CD14-positive monocyte (primary cell): ENCODE results near the gene TIFAB. TPM values are rescaled to one million over a fixed set of nuclear protein-coding genes. Genes with fewer than 3 reads are reported as not detected.

Experiments
- DNase-seq, 3 donors: peaks; one replicate each; pipeline ENCODE4 v3.0.0-alpha.2; 2011 to 2022
- H2AFZ ChIP-seq: 2 replicates; pipeline ENCODE4 v1.6.0; 2012; ENCODE audit warnings: mild to moderate bottlenecking, low read depth, low read length, inconsistent platforms; ENCODE audit not compliant: insufficient read depth, poor library complexity, severe bottlenecking
- H3K27ac ChIP-seq, 2 donors: 1 replicate in 1 of 2; 2 replicates in 1 of 2; pipeline ENCODE4 v1.5.1; 2012 to 2013; ENCODE audit warnings: low read length in 2 of 2, control low read depth in 1 of 2, inconsistent platforms in 1 of 2, low read depth in 1 of 2, mild to moderate bottlenecking in 1 of 2
- H3K27me3 ChIP-seq, 2 donors: one replicate each; pipeline versions ENCODE4 v1.6.0 to v1.6.1; 2011 to 2013; ENCODE audit warnings: low read length in 2 of 2; ENCODE audit not compliant: control insufficient read depth in 2 of 2, insufficient read depth in 2 of 2
- H3K36me3 ChIP-seq, 2 donors: replicated peaks in 1 of 2; 1 replicate in 1 of 2; 2 replicates in 1 of 2; pipeline versions ENCODE4 v1.5.1 to v1.6.1; 2012 to 2013; ENCODE audit warnings: low read length in 2 of 2, control low read depth in 1 of 2, inconsistent platforms in 1 of 2, mild to moderate bottlenecking in 1 of 2; ENCODE audit not compliant: insufficient read depth in 2 of 2, control insufficient read depth in 1 of 2
- H3K4me1 ChIP-seq, 2 donors: 1 replicate in 1 of 2; 2 replicates in 1 of 2; pipeline versions ENCODE4 v1.5.1 to v1.6.1; 2012 to 2013; ENCODE audit warnings: low read length in 2 of 2, control low read depth in 1 of 2, inconsistent platforms in 1 of 2, mild to moderate bottlenecking in 1 of 2, moderate library complexity in 1 of 2; ENCODE audit not compliant: insufficient read depth in 2 of 2, control insufficient read depth in 1 of 2
- H3K4me2 ChIP-seq: replicated peaks from 2 replicates; pipeline ENCODE3; 2012; ENCODE audit warnings: low read length, moderate library complexity, mild to moderate bottlenecking; ENCODE audit not compliant: poor library complexity, severe bottlenecking; ENCODE audit errors: extremely low read depth
- H3K4me3 ChIP-seq, 3 experiments: fragments of 200-600 bp in 1 of 3; sonication (generic) in 1 of 3; replicated peaks in 1 of 3; 1 replicate in 2 of 3; 2 replicates in 1 of 3; pipeline ENCODE4 v1.5.1; 2011 to 2013; ENCODE audit warnings: low read length in 3 of 3, mild to moderate bottlenecking in 3 of 3, control low read depth in 2 of 3, low read depth in 2 of 3, inconsistent platforms in 1 of 3, moderate library complexity in 1 of 3
- H3K79me2 ChIP-seq: 2 replicates; pipeline ENCODE4 v1.6.0; 2012; ENCODE audit warnings: mild to moderate bottlenecking, control low read depth, inconsistent platforms, low read length, moderate library complexity; ENCODE audit not compliant: insufficient read depth
- H3K9ac ChIP-seq: 2 replicates; pipeline ENCODE4 v1.6.0; 2017; ENCODE audit warnings: low read length, mild to moderate bottlenecking; ENCODE audit not compliant: insufficient read depth, poor library complexity, severe bottlenecking
- H3K9me3 ChIP-seq, 2 donors: replicated peaks in 1 of 2; 1 replicate in 1 of 2; 2 replicates in 1 of 2; pipeline versions ENCODE4 v1.5.1 to v1.6.1; 2012 to 2013; ENCODE audit warnings: low read length in 2 of 2, control low read depth in 1 of 2; ENCODE audit not compliant: control insufficient read depth in 1 of 2, insufficient read depth in 1 of 2
- H4K20me1 ChIP-seq: 2 replicates; pipeline ENCODE4 v1.6.0; 2012; ENCODE audit warnings: mild to moderate bottlenecking, low read length, control low read depth, moderate library complexity; ENCODE audit not compliant: insufficient read depth
- H3K27ac Mint-ChIP-seq, 7 donors: one replicate each; pipeline ENCODE4 v1.8.0; 2020; ENCODE audit warnings: mild to moderate bottlenecking in 7 of 7, mixed read lengths in 7 of 7, moderate library complexity in 6 of 7, inconsistent platforms in 2 of 7
- H3K27me3 Mint-ChIP-seq, 3 donors: one replicate each; pipeline ENCODE4 v1.8.0; 2021 to 2022; ENCODE audit warnings: low read depth in 3 of 3, mild to moderate bottlenecking in 3 of 3, mixed read lengths in 3 of 3, moderate library complexity in 3 of 3, inconsistent platforms in 1 of 3
- H3K36me3 Mint-ChIP-seq, 2 donors: one replicate each; pipeline ENCODE4 v1.8.0; 2020; ENCODE audit warnings: mixed read lengths in 2 of 2, inconsistent platforms in 1 of 2, mild to moderate bottlenecking in 1 of 2
- H3K4me1 Mint-ChIP-seq: one replicate; pipeline ENCODE4 v1.8.0; 2020; ENCODE audit warnings: mild to moderate bottlenecking, mixed read lengths
- H3K4me3 Mint-ChIP-seq, 2 donors: one replicate each; pipeline ENCODE4 v1.8.0; 2020; ENCODE audit warnings: mild to moderate bottlenecking in 2 of 2, mixed read lengths in 2 of 2, moderate library complexity in 1 of 2
- H3K9me3 Mint-ChIP-seq, 7 donors: one replicate each; pipeline ENCODE4 v1.8.0; 2020 to 2022; ENCODE audit warnings: mixed read lengths in 7 of 7, mild to moderate bottlenecking in 6 of 7, moderate library complexity in 6 of 7, inconsistent platforms in 2 of 7
- WGBS: methylation state at CpG from one replicate; pipeline ENCODE4 v1.1.5; 2013; ENCODE audit warnings: missing lambda C conversion rate; ENCODE audit not compliant: insufficient coverage; 5-methylcytosine and 5-hydroxymethylcytosine counted together
- intact Hi-C, 2 donors: fragments of 100-400 bp; cut with micrococcal nuclease; formaldehyde crosslinking; loops; one replicate each; pipeline versions ENCODE4 v1.15.0 to v1.15.1; 2023
- polyA plus RNA-seq, 3 donors: library from polyadenylated mRNA; depleted of rRNA in 1 of 3; unstranded in 2 of 3; stranded (reverse) in 1 of 3; fragments of 300-500 nt in 2 of 3; fragments of >200 nt in 1 of 3; fragmentation: Illumina TruSeq in 2 of 3; gene quantifications; 1 replicate in 2 of 3; 2 replicates in 1 of 3; pipeline ENCODE4 v1.2.3, GENCODE V29; 2012 to 2021
- TF ChIP-seq, protein P1 (sequence below): fragments of 200-600 bp; IDR thresholded peaks from one replicate; pipeline ENCODE4 v1.8.0; 2022; ENCODE audit warnings: antibody characterized with exemption, mild to moderate bottlenecking

TIFAB gene
- polyA plus RNA-seq, 3 donors, result 0.29 to 0.71 (median 0.50) TPM

DNA sequence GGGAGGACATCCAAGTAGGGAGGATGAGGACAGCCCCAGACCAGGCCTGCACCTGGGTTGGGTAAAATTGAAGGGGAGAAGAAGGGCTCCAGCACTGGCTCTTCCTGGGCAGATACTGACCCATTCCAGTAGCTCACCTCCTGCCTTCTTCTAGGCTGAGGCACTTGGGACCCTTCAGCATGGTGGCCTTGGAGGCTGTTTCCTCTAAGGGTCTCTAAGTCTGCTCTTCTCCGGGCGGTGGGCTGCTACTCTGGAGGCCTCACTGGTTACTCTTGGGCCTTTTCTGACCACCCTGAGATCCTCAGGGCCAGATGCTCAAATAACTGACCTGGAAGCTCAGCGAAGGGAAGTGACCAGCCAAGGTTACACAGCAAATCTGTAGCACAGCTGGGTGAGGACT is 2.8 kb upstream of the TIFAB start:
- Histone ChIP-seq H3K79me2 (peaks cover 28% of the 10 kb centered on the region), H3K9ac (no peak overlapping the region), H3K36me3 (no peaks in the 10 kb centered on the region), H3K4me3 (no peak overlapping the region), H3K27me3 (no peaks in the 10 kb centered on the region), H3K9me3 (no peaks in the 10 kb centered on the region), H3K27ac (peak overlapping the region; percentile 76 to 83), H4K20me1 (no peaks in the 10 kb centered on the region), H3K4me1 (peaks cover 64 to 65% of the 10 kb centered on the region in 2 donors), H2AFZ (no peak overlapping the region), H3K4me2 (no peak overlapping the region)
- no peak for DNase-seq
- Mint-ChIP-seq H3K36me3 (peaks cover 0 to 4% of the 10 kb centered on the region in 2 donors), H3K27ac (peak overlapping the region; percentile 89 to 95 (median 92)), H3K9me3 (no peaks in the 10 kb centered on the region), H3K4me1 (peaks cover 63% of the 10 kb centered on the region), H3K4me3 (no peak overlapping the region), H3K27me3 (peaks cover 0 to 6% (median 3%) of the 10 kb centered on the region in 3 donors)
- WGBS, result 86% methylated on average over 1 of the region's 3 CpGs
- TF ChIP-seq, protein P1, sequence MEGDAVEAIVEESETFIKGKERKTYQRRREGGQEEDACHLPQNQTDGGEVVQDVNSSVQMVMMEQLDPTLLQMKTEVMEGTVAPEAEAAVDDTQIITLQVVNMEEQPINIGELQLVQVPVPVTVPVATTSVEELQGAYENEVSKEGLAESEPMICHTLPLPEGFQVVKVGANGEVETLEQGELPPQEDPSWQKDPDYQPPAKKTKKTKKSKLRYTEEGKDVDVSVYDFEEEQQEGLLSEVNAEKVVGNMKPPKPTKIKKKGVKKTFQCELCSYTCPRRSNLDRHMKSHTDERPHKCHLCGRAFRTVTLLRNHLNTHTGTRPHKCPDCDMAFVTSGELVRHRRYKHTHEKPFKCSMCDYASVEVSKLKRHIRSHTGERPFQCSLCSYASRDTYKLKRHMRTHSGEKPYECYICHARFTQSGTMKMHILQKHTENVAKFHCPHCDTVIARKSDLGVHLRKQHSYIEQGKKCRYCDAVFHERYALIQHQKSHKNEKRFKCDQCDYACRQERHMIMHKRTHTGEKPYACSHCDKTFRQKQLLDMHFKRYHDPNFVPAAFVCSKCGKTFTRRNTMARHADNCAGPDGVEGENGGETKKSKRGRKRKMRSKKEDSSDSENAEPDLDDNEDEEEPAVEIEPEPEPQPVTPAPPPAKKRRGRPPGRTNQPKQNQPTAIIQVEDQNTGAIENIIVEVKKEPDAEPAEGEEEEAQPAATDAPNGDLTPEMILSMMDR, result no peak
- intact Hi-C loops, result loop anchor here (5.0 kb wide), 2 partner anchors 33 to 58 kb away; partner anchors contain the start of gene MACROH2A1 (in 2 of the 2)

DNA sequence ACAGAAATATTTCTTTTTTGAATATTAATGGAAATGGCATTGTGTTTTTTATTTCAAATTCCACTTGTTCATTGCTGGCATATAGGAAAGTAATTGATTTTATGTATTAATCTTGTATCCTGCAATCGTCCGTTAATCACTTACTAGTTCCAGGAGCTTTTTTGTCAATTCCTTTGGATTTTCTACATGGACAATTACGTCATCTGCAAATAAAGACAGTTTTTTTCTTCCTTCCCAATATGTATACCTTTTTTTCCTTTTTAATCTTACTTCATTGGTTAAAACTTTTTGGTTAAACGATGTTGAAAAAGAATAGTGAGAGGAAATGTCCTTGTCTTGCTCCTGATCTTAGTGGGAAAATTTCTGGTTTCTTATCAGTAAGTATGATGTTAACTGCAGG is 1.5 kb upstream of the TIFAB start:
- DNase-seq, result no peak
- Histone ChIP-seq H3K4me1 (peaks cover 76 to 78% of the 10 kb centered on the region in 2 donors), H3K4me2 (no peak overlapping the region), H4K20me1 (no peaks in the 10 kb centered on the region), H3K27me3 (no peaks in the 10 kb centered on the region), H3K79me2 (peaks cover 42% of the 10 kb centered on the region), H2AFZ (no peak overlapping the region), H3K4me3 (no peak overlapping the region), H3K9me3 (no peaks in the 10 kb centered on the region), H3K27ac (no peak overlapping the region), H3K36me3 (no peaks in the 10 kb centered on the region), H3K9ac (no peak overlapping the region)
- intact Hi-C loops, result no loop called here
- Mint-ChIP-seq H3K9me3 (no peaks in the 10 kb centered on the region), H3K36me3 (peaks cover 0 to 4% of the 10 kb centered on the region in 2 donors), H3K27ac (no peak overlapping the region), H3K4me1 (peaks cover 72% of the 10 kb centered on the region), H3K4me3 (no peak overlapping the region), H3K27me3 (peaks cover 0 to 4% (median 3%) of the 10 kb centered on the region in 3 donors)
- no CpG with 5 or more reads among the region's 4 CpGs for WGBS
- TF ChIP-seq, protein P1, result no peak
